CMK (cell line): ENCODE measurements around the gene AKR1C2.
"Not testable (repeated sequence)": the region's sequence is repeated elsewhere in the genome, so short reads cannot be mapped to it uniquely, and the experiment has no call there.

Source experiments
- DNase-seq: peaks from one replicate; pipeline ENCODE4 v3.0.0-alpha.2; 2010; ENCODE audit warnings: low read depth

Gene AKR1C2

GRCh38 chr10:4988000-4988641 lies 15.5 kb downstream of the AKR1C2 start:
- not testable (repeated sequence) for DNase-seq

- no peak for DNase-seq
Observed at GRCh38 chr10:4984971-4985594, 18.6 kb downstream of the AKR1C2 start.

GRCh38 chr10:4984223-4984622 lies 19.4 kb downstream of the AKR1C2 start:
- DNase-seq: no peak

GRCh38 chr10:4983615-4984216 lies 19.9 kb downstream of the AKR1C2 start:
- no peak for DNase-seq

- DNase-seq: no peak
Observed at GRCh38 chr10:4982764-4983226, 20.9 kb downstream of the AKR1C2 start.

- DNase-seq: peak; percentile 22
Observed at GRCh38 chr10:4981722-4982471, 21.8 kb downstream of the AKR1C2 start.

GRCh38 chr10:4980793-4981192 lies 22.9 kb downstream of the AKR1C2 start:
- DNase-seq: no peak

- no peak for DNase-seq
Observed at GRCh38 chr10:4978870-4979269, 24.8 kb downstream of the AKR1C2 start.

GRCh38 chr10:4977025-4977424 lies 26.6 kb downstream of the AKR1C2 start:
- DNase-seq: no peak

- DNase-seq: not testable (repeated sequence)
Observed at GRCh38 chr10:4974400-4974799, 29.3 kb downstream of the AKR1C2 start.

GRCh38 chr10:4973294-4973693 lies 30.4 kb downstream of the AKR1C2 start:
- DNase-seq: not testable (repeated sequence)

- not testable (repeated sequence) for DNase-seq
Observed at GRCh38 chr10:4972369-4973142, 31.1 kb downstream of the AKR1C2 start.

- DNase-seq: not testable (repeated sequence)
Observed at GRCh38 chr10:4970362-4970761, 33.3 kb downstream of the AKR1C2 start.

- DNase-seq: not testable (repeated sequence)
Observed at GRCh38 chr10:4969289-4969688, 34.4 kb downstream of the AKR1C2 start.

GRCh38 chr10:4967189-4967588 lies 36.5 kb downstream of the AKR1C2 start:
- not testable (repeated sequence) for DNase-seq

GRCh38 chr10:4965763-4966162 lies 37.9 kb downstream of the AKR1C2 start:
- not testable (repeated sequence) for DNase-seq

- DNase-seq: not testable (repeated sequence)
Observed at GRCh38 chr10:4963815-4964154, 39.9 kb downstream of the AKR1C2 start.

GRCh38 chr10:4962876-4963814 lies 40.5 kb downstream of the AKR1C2 start, which contains the start of gene AKR1C1:
TSS of gene AKR1C1 (plus strand) at chr10:4963415. CDS start at chr10:4963445, 30 bp downstream.
- DNase-seq: not testable (repeated sequence)

- DNase-seq: not testable (repeated sequence)
Observed at GRCh38 chr10:4962308-4962707, 41.3 kb downstream of the AKR1C2 start.

- DNase-seq: not testable (repeated sequence)
Observed at GRCh38 chr10:4961558-4961957, 42.1 kb downstream of the AKR1C2 start.
